ENCODE data around the gene CRIP1.

The CRIP1 gene

DNA sequence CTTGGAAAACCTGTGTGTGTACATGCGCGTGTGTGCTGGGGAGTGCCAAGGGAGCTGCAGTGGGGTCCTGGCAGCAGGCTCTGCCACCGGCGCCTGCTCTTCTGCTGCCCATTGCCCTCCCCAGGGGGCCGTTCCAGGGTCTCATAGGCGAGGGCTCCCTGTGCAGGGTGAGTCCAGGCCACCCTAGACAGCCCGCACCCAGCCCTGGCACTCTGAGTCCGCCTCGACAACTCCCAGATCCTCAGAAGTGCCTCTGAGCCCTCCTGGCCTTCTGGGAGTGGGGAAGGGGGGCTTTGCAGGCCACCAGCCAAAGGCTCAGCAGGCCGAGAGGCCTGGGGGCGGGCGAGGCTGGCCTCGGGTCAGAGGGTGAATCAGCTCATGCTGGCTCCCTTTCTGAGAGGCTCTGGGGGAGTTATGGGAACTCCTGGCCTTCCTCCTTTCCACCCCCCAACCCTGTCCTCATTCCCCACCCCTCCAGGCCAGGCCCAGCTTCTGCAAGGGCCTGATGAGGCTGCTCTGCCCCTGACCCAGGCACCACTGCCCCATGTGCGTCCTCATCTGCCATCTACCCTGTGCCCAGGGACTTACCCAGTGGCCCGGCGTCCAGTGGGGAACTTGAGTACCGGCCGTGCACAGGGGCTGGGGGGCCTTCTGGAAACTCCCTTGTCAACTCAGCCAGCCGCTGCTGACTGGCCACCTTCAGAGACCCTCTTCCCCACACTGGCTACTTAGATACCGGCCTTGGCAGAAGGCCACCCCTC is 2.3 kb downstream of the CRIP1 start:
- peak overlapping the region; percentile 72 for H3K4me3 ChIP-seq (ENCODE audit: low read depth, low read length, poor library complexity, severe bottlenecking)
- peak overlapping the region; percentile 80 for H3K4me2 ChIP-seq (ENCODE audit: low read length)
- no peaks in the 10 kb centered on the region for H3K9me2 ChIP-seq (ENCODE audit: low read depth, low read length)
- H3F3A ChIP-seq (ENCODE audit: insufficient read depth, low read length) = no peaks in the 10 kb centered on the region
- H3K36me3 ChIP-seq (ENCODE audit: insufficient read depth, low read length) = no peaks in the 10 kb centered on the region; the same call in 1 of the 2 replicates
- no peaks in the 10 kb centered on the region for H3K79me2 ChIP-seq (ENCODE audit: insufficient read depth, low read length)
- peak overlapping the region; percentile 77; the same call in 1 of the 2 replicates for H3K9ac ChIP-seq (ENCODE audit: low read length)
- H3K27ac ChIP-seq (ENCODE audit: low read depth, low read length, poor library complexity, severe bottlenecking) = no peak overlapping the region
- no peaks in the 10 kb centered on the region for H3K9me3 ChIP-seq (ENCODE audit: low read length)
- no peak for TF ChIP-seq EZH2 (IDR thresholded peaks at IDR 0.05; ENCODE audit: borderline replicate concordance, low read length)
- no peak for TF ChIP-seq CTCF (IDR thresholded peaks at IDR 0.05; ENCODE audit: low read length)
- peaks cover 14% of the 10 kb centered on the region for H3K27me3 ChIP-seq (ENCODE audit: insufficient read depth, low read length)
- H4K20me1 ChIP-seq (ENCODE audit: insufficient read depth, low read length) = no peaks in the 10 kb centered on the region
- H3K4me1 ChIP-seq (ENCODE audit: insufficient read depth, low read length, severe bottlenecking) = peaks cover 40% of the 10 kb centered on the region
- H2AFZ ChIP-seq (ENCODE audit: low read length) = no peak overlapping the region

DNA sequence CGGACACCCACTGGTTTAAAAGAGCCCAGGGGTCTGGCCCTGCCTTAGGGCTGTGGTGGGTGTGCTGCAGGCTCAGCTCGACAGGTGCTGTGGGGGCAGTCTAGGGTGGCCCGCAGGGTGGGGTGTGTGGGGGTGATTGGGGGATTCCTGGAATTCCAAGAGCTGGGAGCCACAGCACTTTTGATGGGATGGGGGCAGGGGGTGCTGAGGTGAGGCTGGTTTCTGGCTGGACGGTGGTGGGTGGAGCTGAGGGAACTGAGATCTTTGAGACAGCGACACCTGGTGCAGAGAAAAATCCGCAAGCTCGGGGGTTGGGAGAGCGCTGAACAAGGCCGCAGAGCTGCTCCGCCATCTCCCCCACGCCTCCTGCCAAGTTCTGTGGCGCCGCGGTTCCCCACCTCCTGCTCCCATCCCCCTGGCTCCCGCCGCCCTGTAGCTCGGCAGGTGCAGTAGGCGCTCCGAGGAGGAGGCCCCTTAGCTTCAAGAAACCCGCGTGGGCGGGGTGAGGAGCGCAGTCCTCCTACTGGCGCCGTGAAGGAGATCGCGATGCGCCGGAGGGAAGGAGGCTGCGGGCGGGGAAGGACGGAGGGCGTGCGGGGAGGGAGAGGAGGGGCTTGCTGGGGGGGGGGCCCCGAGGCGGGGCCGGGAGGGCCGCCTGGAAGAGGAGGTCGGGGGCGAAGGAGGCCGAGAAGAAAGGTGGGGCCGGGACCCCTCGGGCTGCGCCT is 3.0 kb downstream of the CRIP1 start:
- Histone ChIP-seq H2AFZ (ENCODE audit: low read length) (no peak overlapping the region), H3K27me3 (ENCODE audit: insufficient read depth, low read length) (peaks cover 11% of the 10 kb centered on the region), H3K27ac (ENCODE audit: low read depth, low read length, poor library complexity, severe bottlenecking) (peak overlapping the region; percentile 54), H3K9me2 (ENCODE audit: low read depth, low read length) (no peaks in the 10 kb centered on the region), H3K4me2 (ENCODE audit: low read length) (peak overlapping the region; percentile 80), H4K20me1 (ENCODE audit: insufficient read depth, low read length) (no peaks in the 10 kb centered on the region), H3K4me1 (ENCODE audit: insufficient read depth, low read length, severe bottlenecking) (peaks cover 40% of the 10 kb centered on the region), H3F3A (ENCODE audit: insufficient read depth, low read length) (no peaks in the 10 kb centered on the region), H3K9me3 (ENCODE audit: low read length) (no peaks in the 10 kb centered on the region), H3K9ac (ENCODE audit: low read length) (peak overlapping the region; percentile 77), H3K4me3 (ENCODE audit: low read depth, low read length, poor library complexity, severe bottlenecking) (peak overlapping the region; percentile 72), H3K36me3 (ENCODE audit: insufficient read depth, low read length) (no peaks in the 10 kb centered on the region; the same call in 1 of the 2 replicates), H3K79me2 (ENCODE audit: insufficient read depth, low read length) (no peaks in the 10 kb centered on the region)
- TF ChIP-seq EZH2 (IDR thresholded peaks at IDR 0.05; ENCODE audit: borderline replicate concordance, low read length) (no peak), CTCF (IDR thresholded peaks at IDR 0.05; ENCODE audit: low read length) (peak; percentile 83)

DNA sequence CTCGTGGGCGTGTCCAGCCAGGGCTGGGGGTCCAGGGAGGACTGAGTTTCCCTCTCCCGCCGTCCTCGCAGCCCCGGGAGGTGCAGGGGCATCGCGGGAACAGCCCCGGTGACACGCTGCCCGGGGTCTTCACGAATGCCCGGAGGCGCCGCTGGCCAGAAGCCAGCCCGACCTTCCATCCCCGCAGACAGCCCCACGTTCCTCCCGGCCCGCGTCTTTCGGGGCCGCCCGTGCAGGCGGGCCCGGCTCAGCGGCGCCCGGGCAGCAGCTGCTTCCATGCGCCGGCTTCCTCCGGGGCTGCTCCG is 3.5 kb downstream of the CRIP1 start:
- Histone ChIP-seq H2AFZ (ENCODE audit: low read length) (no peak overlapping the region), H3K9ac (ENCODE audit: low read length) (peak overlapping the region; percentile 77), H3K9me2 (ENCODE audit: low read depth, low read length) (no peaks in the 10 kb centered on the region), H4K20me1 (ENCODE audit: insufficient read depth, low read length) (no peaks in the 10 kb centered on the region), H3K27me3 (ENCODE audit: insufficient read depth, low read length) (peaks cover 9% of the 10 kb centered on the region; the same call in 1 of the 2 replicates), H3K4me1 (ENCODE audit: insufficient read depth, low read length, severe bottlenecking) (peaks cover 40% of the 10 kb centered on the region), H3K4me2 (ENCODE audit: low read length) (peak overlapping the region; percentile 80), H3K4me3 (ENCODE audit: low read depth, low read length, poor library complexity, severe bottlenecking) (peak overlapping the region; percentile 72), H3K36me3 (ENCODE audit: insufficient read depth, low read length) (no peaks in the 10 kb centered on the region; the same call in 1 of the 2 replicates), H3K27ac (ENCODE audit: low read depth, low read length, poor library complexity, severe bottlenecking) (peak overlapping the region; percentile 54), H3K9me3 (ENCODE audit: low read length) (no peaks in the 10 kb centered on the region), H3K79me2 (ENCODE audit: insufficient read depth, low read length) (no peaks in the 10 kb centered on the region), H3F3A (ENCODE audit: insufficient read depth, low read length) (no peaks in the 10 kb centered on the region)
- TF ChIP-seq CTCF (IDR thresholded peaks at IDR 0.05; ENCODE audit: low read length) (no peak), EZH2 (IDR thresholded peaks at IDR 0.05; ENCODE audit: borderline replicate concordance, low read length) (no peak)
